ENCODE measurements around the gene TWIST1.

TWIST1 gene

GRCh38 chr7:19094138-19094537 lies 23.3 kb downstream of the TWIST1 start:
- DNase-seq, result no peak

- no peak for DNase-seq
These were observed 25.8 kb downstream of the TWIST1 start for GRCh38 chr7:19091550-19092200.

- DNase-seq, result no peak
These were observed 26.9 kb downstream of the TWIST1 start for GRCh38 chr7:19090526-19090925.

GRCh38 chr7:19089797-19090196 lies 27.6 kb downstream of the TWIST1 start:
- no peak for DNase-seq

GRCh38 chr7:19089378-19089777 lies 28.1 kb downstream of the TWIST1 start:
- DNase-seq, result no peak

GRCh38 chr7:19080093-19080492 lies 37.3 kb downstream of the TWIST1 start:
- no peak for DNase-seq

- DNase-seq, result no peak
These were observed 38.4 kb downstream of the TWIST1 start for GRCh38 chr7:19079066-19079465.

- no peak for DNase-seq
These were observed 47.6 kb downstream of the TWIST1 start for GRCh38 chr7:19069842-19070241.

GRCh38 chr7:19066170-19066569 lies 51.3 kb downstream of the TWIST1 start:
- DNase-seq, result no peak
